Epithelial cell of proximal tubule (primary cell): Measurements from ENCODE around the gene RAP1A. TPM values are rescaled to one million over a fixed set of nuclear protein-coding genes. Genes with fewer than 3 reads are reported as not detected.

Experiments
- DNase-seq: peaks from one replicate; pipeline ENCODE4 v3.0.0-alpha.2; 2011; ENCODE audit warnings: low read depth
- H3K4me3 ChIP-seq: 2 replicates; pipeline ENCODE4 v1.5.1; 2011; ENCODE audit warnings: low read depth, mild to moderate bottlenecking, low read length
- total RNA-seq: library from RNA; depleted of rRNA; stranded (reverse); fragments of >200 nt; gene quantifications from 2 replicates; pipeline ENCODE4 v1.2.3, GENCODE V29; 2015
- TF ChIP-seq, protein P1 (sequence below): conservative IDR thresholded peaks from 2 replicates; pipeline ENCODE4 v1.5.1; 2012; ENCODE audit warnings: low read depth, mild to moderate bottlenecking, low read length

Gene RAP1A
- total RNA-seq, 1 donor from 2014 or later: 25.7 TPM

- TF ChIP-seq, protein P1, sequence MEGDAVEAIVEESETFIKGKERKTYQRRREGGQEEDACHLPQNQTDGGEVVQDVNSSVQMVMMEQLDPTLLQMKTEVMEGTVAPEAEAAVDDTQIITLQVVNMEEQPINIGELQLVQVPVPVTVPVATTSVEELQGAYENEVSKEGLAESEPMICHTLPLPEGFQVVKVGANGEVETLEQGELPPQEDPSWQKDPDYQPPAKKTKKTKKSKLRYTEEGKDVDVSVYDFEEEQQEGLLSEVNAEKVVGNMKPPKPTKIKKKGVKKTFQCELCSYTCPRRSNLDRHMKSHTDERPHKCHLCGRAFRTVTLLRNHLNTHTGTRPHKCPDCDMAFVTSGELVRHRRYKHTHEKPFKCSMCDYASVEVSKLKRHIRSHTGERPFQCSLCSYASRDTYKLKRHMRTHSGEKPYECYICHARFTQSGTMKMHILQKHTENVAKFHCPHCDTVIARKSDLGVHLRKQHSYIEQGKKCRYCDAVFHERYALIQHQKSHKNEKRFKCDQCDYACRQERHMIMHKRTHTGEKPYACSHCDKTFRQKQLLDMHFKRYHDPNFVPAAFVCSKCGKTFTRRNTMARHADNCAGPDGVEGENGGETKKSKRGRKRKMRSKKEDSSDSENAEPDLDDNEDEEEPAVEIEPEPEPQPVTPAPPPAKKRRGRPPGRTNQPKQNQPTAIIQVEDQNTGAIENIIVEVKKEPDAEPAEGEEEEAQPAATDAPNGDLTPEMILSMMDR: no peak
- no peak for DNase-seq
- no peak overlapping the region for H3K4me3 ChIP-seq
Observed at GRCh38 chr1:111581166-111581565, 38.4 kb upstream of the RAP1A start.

DNA sequence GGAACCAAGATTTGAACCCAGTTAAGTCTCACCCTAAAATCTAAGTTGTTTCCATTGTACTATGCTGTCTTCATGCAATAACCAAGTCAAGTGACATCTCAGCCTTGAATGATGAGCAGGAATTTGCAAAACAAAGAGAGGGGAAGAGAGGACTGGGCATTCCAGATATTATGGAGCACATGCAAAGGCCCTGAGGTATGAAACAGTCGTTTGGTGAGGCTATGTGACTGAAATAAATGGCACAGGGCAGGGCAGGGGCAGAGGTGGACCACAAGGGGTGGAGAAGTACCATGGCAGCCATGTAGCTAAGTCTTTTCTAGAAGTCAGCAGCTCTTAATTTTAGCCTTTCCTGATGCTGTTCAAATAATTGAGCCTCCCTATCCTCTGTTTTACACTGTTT lies 37.6 kb upstream of the RAP1A start:
- DNase-seq: no peak
- no peak overlapping the region for H3K4me3 ChIP-seq
- TF ChIP-seq, protein P1: no peak

DNA sequence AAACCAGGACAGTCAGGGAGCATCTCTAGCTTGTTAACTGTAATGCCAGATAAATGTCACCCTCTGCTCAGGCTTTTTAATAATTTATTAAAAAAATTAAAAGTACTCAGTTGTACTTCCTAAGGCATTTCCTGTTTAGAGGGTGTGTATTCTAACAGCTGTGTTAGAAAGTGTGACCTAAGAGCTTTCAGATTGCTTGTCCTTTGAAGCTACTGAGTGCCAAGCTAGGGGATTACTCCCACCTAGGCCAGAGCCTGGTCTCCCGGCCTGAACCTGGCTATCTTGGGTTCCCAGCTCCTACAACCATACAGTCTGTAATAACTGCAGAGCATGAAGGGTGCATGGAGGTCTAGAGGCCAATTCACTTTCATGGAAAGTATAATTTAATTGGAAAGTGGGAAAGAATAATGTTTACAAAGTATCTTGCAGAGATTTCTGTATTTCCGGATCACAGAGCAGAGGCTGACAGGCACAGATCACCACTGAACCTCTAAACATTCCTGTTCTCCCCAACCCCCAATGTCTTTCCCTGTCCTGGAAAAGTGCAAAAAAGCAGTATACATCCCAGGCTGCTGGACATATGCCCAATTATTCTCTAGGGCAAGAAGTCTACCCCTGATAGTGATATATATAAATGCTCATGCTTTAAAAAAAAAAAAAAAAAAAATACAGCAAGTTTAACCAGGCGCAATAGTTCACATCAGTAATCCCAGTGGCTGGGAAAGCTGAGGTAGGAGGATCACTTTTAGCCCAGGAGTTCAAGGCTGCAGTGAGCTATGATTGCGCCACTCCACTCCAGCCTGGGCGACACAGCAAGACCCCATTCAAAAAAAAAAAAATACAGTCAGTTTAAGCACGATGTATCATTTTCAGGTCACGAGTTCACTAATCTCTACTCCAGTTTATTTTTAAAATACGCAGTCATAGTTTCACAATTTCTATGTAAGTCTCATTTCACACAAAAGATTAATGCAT lies 36.7 kb upstream of the RAP1A start:
- TF ChIP-seq, protein P1: no peak
- no peak overlapping the region for H3K4me3 ChIP-seq
- no peak for DNase-seq

DNA sequence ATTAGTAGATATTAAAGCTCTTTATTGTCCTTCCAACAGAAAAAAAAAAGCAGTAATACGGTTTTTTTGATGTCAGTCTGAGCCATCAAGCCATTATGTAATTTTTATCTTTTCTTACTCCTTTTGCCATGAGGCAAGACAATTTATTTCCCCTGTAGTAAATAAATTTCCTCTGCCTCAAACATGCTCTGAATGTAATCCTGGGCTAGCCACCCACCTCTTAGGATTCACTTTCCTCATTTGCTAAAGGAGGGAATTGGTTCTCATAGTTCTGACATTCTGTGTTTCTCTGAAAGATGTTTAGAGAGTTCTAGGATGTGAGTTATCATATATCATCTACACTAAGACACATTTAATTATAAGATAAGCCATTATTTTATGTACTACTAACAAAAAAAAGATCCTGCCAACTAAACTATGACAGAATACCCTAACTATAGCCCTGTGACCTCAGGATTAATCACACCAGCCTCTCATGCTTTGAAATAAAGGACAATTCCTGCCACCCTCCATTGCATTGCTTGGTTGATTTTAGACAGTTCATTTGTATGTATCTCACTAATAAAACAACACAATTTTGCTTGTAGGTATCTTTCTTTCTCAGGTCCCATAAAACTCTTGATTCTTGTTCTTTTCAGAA lies 34.0 kb upstream of the RAP1A start:
- DNase-seq: no peak
- H3K4me3 ChIP-seq: no peak overlapping the region
- TF ChIP-seq, protein P1: no peak

GRCh38 chr1:111586112-111586511 lies 33.5 kb upstream of the RAP1A start:
- H3K4me3 ChIP-seq: no peak overlapping the region
- no peak for DNase-seq
- TF ChIP-seq, protein P1: no peak

DNA sequence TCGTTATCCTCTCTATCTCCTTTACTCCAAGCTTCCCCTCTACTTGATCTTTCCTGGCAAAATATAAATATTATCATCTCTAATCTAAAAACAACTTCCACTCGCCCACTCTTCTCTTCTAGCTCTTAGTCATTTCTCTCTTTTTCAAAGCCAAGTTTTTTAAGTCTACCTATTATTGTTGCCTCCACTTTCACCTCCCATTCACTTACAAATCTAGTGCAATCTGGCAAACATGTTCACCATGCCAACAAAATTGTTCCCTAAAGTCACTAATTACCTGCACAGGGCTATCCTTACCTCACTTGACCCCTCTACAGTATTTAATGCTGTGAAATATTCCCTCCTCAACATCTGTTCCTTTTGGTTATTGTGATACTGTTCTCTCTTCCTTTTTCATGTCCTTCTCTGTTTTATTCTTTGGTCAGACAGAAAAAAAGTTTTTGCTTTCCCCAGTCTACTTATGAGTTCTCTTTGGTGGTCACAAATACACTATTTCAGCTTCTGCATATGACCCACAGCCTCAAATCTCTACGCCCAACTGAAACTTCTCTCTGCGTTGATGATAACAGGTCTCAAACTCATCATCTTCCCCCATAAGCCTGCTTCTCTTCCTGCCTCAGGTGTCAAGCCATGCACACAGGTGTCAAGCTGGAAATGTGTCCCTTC lies 31.9 kb upstream of the RAP1A start:
- H3K4me3 ChIP-seq: no peak overlapping the region
- TF ChIP-seq, protein P1: no peak
- DNase-seq: no peak
